Measurements from ENCODE around the gene LRRC2.

- no peak for TF ChIP-seq POLR2A (IDR thresholded peaks at IDR 0.05; ENCODE audit: low read depth, low read length)
- TF ChIP-seq, protein P1, sequence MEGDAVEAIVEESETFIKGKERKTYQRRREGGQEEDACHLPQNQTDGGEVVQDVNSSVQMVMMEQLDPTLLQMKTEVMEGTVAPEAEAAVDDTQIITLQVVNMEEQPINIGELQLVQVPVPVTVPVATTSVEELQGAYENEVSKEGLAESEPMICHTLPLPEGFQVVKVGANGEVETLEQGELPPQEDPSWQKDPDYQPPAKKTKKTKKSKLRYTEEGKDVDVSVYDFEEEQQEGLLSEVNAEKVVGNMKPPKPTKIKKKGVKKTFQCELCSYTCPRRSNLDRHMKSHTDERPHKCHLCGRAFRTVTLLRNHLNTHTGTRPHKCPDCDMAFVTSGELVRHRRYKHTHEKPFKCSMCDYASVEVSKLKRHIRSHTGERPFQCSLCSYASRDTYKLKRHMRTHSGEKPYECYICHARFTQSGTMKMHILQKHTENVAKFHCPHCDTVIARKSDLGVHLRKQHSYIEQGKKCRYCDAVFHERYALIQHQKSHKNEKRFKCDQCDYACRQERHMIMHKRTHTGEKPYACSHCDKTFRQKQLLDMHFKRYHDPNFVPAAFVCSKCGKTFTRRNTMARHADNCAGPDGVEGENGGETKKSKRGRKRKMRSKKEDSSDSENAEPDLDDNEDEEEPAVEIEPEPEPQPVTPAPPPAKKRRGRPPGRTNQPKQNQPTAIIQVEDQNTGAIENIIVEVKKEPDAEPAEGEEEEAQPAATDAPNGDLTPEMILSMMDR (IDR thresholded peaks at IDR 0.05; ENCODE audit: extremely low read depth in 1 of 2, insufficient read depth in 1 of 2, low read depth in 1 of 2, low read length in 2 of 2): no peak
- no peak for TF ChIP-seq POLR2AphosphoS5 (IDR thresholded peaks at IDR 0.05; ENCODE audit: insufficient read depth, low read depth, low read length)
- no peak for TF ChIP-seq EZH2 (IDR thresholded peaks at IDR 0.05; ENCODE audit: borderline replicate concordance, low read depth, low read length, severe bottlenecking)
- no peak for TF ChIP-seq MYC (IDR thresholded peaks at IDR 0.05; ENCODE audit: low read depth, low read length)
- TF ChIP-seq, protein P2, sequence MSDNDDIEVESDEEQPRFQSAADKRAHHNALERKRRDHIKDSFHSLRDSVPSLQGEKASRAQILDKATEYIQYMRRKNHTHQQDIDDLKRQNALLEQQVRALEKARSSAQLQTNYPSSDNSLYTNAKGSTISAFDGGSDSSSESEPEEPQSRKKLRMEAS (IDR thresholded peaks at IDR 0.05; ENCODE audit: insufficient read depth, insufficient read length): no peak
- TF ChIP-seq GATA2 (IDR thresholded peaks at IDR 0.05; ENCODE audit: insufficient read depth, insufficient read length, low read depth, low read length): no peak
- TF ChIP-seq JUN (IDR thresholded peaks at IDR 0.05; ENCODE audit: borderline replicate concordance, insufficient read depth, insufficient read length, low read depth): no peak
These were observed 28.6 kb upstream of the LRRC2 start for GRCh38 chr3:46594723-46595122.
